GM18499 (cell line): ENCODE data around the gene BPIFA3.

Experiments used
- ATAC-seq: cut with Tn5 transposase; IDR thresholded peaks from one replicate; pipeline ENCODE4 v1.9.1; 2021; ENCODE audit warnings: moderate number of reproducible peaks; ENCODE audit not compliant: insufficient read depth, unreplicated experiment

BPIFA3 gene

DNA sequence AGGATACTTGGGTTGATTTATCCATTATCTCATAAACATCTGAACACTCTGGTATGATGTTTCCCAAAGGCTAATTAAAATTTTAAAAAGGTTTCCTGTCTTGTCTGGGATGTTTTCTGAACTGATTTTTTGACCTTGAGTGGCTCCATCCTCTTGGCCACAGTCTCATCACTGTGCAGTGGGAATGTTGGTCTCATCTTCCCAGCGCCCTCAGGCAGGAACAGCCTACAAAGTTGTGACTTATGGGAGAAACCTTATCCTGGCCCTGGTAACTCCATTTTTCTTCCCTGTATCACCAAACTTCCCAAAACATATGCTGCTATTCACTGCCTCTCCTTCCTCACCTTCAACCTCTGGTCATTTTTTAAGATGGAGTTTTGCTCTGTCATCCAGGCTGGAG, 6.8 kb upstream of the BPIFA3 start:
- no peak for ATAC-seq

- ATAC-seq: no peak
These were observed 5.2 kb upstream of the BPIFA3 start for GRCh38 chr20:33211817-33212424.

DNA sequence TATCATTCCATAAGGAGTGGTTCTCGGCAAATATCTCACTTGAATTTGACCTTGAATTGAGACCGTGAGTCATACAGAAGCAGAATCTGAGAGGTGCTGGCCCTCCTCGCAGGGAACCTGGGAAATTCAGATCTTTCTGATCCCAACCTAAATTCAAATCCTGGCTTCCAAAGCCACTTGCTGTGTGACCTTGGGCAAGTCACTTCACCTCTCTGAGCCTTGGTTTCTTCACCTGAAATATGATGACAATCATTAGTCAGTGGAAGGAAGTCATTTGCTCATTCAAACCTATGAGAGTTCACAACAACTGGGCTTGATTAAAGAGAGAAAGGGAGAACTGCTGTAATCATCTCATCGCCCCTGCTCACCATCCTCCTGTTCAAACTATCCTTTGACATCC, 7.2 kb downstream of the BPIFA3 start:
- ATAC-seq: no peak

DNA sequence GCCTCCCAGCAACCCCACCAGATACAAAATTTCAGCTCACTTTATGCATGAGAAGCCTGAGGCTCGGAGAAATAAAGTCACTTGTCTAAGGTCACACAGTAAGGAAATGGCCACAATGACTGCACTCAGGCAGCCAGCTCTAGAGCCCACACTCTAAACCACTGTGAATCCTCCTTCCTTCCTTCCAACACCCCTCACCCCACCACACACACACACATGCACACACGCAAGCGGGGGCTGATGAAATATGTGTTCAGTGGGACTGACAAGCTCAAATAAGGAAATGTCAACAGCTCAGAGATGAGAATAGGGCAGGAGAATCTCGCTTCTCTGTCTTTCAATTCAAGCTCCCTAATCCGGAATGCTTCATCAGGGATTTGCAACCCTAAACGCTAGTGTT, 12.7 kb downstream of the BPIFA3 start:
- ATAC-seq: no peak

- ATAC-seq: no peak
These were observed 14.1 kb downstream of the BPIFA3 start for GRCh38 chr20:33231237-33231636.

GRCh38 chr20:33232486-33233072, 15.4 kb downstream of the BPIFA3 start:
- ATAC-seq: no peak

DNA sequence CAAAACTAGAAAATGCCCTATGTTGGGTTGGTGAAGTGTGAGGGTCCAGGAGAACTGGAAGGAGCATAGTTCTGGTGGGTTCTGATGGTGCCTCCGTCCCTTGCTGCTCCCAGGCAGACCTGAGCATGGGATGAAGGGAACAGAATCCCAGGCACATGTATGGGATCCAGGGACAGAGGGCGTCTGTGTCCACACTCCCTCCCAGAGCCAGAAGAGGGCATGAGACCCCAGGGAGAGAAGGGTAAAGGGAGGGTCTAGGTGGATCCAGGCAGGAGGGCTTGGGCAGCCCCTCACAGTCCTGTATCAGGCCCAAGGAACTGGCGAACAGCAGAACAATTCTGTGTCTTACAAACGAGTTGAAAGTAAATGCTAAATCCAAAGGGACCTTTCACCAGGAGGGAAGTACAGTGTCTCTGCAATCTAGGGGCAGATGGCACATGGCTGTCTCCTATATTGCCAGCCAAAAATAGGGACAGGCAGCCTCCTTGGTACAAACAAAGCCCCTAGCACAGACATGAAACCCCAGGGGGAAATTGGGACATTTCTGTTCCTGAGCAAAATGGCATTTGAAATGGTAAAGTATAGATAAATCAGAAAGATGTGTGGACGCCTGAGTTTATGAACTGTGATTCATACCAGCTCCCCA, 16.1 kb downstream of the BPIFA3 start:
- no peak for ATAC-seq

DNA sequence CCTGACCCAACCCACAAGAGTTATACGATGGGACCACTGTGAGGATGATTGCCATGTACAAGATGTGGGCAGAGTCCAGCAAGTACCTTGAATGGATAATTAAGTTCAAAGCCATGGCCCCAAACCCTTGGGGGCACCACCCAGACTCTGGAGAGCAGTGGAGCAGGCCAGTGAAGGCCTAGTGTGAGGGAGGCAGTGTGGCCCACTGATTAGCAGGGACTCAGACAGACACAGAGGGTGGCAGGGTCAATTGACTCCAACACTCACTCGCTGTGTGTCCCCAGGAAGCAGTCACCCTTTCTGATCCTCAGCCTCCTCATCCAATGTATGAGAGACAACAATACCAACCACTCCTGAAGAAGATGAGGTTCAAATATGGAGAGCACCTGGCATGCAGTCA, 16.9 kb downstream of the BPIFA3 start:
- ATAC-seq: no peak

GRCh38 chr20:33235696-33236095, 18.5 kb downstream of the BPIFA3 start, which contains the start of gene BPIFA1:
TSS of gene BPIFA1 (plus strand) at chr20:33235996. CDS start at chr20:33237712, 1,716 bp downstream.
- ATAC-seq: no peak

DNA sequence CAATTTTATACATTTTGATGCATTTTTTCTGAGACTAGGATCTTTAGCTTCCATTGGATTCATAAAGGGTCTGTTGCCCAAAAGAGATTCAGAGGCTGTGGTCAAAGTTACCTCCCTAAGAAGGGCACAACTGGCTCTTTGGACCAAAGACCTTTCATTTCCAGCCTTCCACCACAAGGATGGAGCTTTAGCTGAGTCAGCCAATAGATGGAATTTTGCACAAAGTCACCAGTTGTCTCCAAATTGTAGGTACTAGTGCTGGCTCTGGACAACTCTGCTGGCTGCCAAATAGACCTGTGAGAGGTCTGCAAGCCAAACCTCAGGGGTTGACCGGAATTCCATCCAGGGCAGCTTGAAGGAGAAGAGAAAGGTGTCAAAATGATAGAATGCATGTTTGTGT, 19.2 kb downstream of the BPIFA3 start:
- no peak for ATAC-seq

- no peak for ATAC-seq
These were observed 20.8 kb downstream of the BPIFA3 start for GRCh38 chr20:33237989-33238388.

GRCh38 chr20:33239418-33239817, 22.3 kb downstream of the BPIFA3 start:
- ATAC-seq: no peak

DNA sequence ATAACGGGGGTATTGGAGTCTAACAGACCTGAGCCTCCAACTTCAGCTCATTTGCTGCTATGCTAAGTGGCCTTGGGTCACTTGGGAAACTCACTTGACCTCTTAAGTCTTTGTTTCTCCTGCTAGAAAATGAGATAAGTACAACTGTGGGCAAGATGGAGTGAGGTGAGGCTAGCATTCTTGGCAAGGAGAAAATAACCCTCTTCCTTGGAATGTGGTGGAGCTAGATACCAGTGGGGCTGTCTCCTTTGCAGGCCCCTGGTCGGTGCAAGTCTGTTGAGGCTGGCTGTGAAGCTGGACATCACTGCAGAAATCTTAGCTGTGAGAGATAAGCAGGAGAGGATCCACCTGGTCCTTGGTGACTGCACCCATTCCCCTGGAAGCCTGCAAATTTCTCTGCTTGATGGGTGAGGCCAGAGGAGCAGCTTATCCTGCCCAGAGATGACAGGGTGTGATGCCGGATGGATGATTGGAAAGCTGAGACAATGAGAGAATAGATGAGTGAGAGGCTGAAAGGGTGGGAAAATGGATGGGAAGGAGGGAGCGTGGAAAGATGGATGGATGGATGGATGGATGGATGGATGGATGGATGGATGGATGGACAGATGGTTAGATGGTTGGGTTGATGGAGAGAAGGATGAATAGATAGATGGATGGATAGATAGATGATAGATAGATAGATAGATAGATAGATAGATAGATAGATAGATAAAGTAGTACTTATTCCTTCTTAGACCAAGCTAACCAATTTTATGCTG, 23.0 kb downstream of the BPIFA3 start:
- no peak for ATAC-seq

DNA sequence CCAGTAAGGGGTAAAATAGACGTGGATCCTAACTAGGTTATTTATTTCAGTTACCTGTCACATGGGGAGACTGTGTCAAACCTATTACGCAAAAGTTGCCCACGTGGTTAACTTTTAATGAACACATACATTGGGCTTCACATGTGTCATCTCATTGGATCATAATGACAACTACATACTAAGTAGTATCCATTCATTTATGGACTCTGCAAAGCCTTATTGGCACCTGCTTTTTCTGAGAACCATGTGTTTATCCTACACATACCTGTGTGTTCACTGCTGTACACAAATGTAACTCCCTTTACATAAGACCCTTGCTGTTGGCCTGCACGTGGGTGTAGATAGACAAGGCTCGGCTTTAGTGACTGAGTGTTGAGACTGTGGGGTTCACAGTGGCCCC, 23.8 kb downstream of the BPIFA3 start:
- no peak for ATAC-seq

DNA sequence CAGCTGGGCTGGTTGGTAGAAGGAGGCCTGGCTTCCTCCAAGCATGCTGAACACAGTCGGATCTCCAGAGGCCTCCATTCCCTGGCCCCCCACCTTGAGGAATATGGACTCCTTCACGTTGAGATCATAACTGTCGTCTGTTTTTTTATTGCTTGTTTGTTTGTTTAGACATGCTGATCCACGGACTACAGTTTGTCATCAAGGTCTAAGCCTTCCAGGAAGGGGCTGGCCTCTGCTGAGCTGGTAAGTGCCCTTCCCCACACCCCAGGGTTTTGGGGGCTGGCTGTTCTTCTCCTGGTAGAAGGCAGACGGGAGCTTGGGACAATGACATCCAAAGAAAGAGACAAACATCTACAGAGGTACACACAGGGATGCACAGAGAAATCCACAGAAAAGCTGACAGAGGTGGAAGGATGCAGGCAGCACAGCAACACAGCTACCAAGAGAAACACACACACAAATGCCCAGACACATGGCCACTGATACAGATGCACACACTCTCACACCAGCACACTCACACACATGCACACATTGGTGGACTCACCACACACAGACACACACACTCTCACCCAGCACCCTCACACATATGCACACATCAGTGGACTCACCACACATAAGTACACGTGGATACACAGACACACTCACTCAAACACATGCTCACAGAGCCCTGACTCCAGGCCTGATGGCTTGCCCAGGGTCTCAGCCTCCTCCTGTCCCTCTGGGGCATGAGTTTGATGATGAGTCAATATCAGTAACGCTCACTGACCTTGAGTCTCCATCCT, 25.4 kb downstream of the BPIFA3 start:
- no peak for ATAC-seq

GRCh38 chr20:33246077-33246476, 28.9 kb downstream of the BPIFA3 start:
- no peak for ATAC-seq

- ATAC-seq: no peak
These were observed 32.3 kb downstream of the BPIFA3 start for GRCh38 chr20:33249456-33249855.

DNA sequence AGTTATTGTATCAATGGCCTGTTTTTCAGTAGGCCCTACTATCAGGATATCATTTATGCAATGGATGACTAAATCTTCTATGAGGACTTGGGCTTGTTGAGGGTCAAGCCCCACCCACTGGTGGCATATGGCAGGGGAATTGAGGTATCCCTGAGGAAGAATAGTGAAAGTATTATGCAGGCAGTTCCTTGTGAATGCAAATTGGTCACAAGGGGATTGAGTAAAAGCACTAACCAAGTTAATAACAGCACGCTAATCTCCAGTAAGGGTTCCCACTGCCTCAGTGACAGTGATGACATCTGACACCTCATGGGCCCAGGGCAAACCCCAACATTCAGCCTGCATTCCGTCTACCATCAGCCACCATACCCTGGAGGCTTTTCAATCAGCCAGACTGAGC, 33.5 kb downstream of the BPIFA3 start:
- ATAC-seq: no peak

- no peak for ATAC-seq
These were observed 34.3 kb downstream of the BPIFA3 start for GRCh38 chr20:33251496-33251895.

DNA sequence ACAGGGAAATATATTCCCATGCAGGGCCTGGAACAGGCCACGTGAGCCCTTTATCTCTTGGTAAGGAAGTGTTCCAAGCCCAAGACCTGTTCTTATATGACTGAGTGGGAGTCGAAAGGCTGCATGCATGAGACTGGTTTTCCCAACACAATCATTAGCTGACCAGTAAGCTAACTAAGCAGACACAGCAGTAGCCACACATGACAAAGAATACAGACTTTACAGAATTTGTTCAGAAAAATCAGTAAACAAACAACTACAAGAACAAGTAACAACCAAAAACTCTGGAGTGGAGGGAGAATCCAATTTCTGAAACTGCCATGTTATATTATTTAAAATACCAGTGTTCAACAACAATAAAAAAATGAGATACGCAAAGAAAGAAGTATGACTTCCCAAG, 35.3 kb downstream of the BPIFA3 start:
- no peak for ATAC-seq
